NCI-H510A (cell line): Measurements from ENCODE around the gene NCOR2.

Experiments
- DNase-seq: peaks from one replicate; lab custom pipeline; 2025; lab: John Stamatoyannopoulos, UW

Gene NCOR2

GRCh38 chr12:124560146-124560890 lies 7.1 kb downstream of the NCOR2 start:
- DNase-seq = no peak

- DNase-seq = no peak
These were observed 8.0 kb downstream of the NCOR2 start for GRCh38 chr12:124559182-124560017.

GRCh38 chr12:124558313-124558712 lies 9.1 kb downstream of the NCOR2 start:
- DNase-seq = no peak

- peak; percentile 77 for DNase-seq
These were observed 9.7 kb downstream of the NCOR2 start for GRCh38 chr12:124557518-124558223.

- no peak for DNase-seq
These were observed 10.4 kb downstream of the NCOR2 start for GRCh38 chr12:124556896-124557501.

GRCh38 chr12:124556074-124556466 lies 11.3 kb downstream of the NCOR2 start:
- DNase-seq = no peak

GRCh38 chr12:124555168-124556073 lies 12.0 kb downstream of the NCOR2 start:
- DNase-seq = no peak

GRCh38 chr12:124554429-124555029 lies 12.9 kb downstream of the NCOR2 start:
- peak; percentile 30 for DNase-seq

- DNase-seq = no peak
These were observed 13.5 kb downstream of the NCOR2 start for GRCh38 chr12:124553862-124554428.

GRCh38 chr12:124551268-124552144 lies 15.9 kb downstream of the NCOR2 start:
- peak; percentile 54 for DNase-seq

- DNase-seq = no peak
These were observed 17.0 kb downstream of the NCOR2 start for GRCh38 chr12:124550123-124551089.

GRCh38 chr12:124549629-124550028 lies 17.8 kb downstream of the NCOR2 start:
- DNase-seq = no peak

GRCh38 chr12:124548854-124549378 lies 18.5 kb downstream of the NCOR2 start:
- no peak for DNase-seq

- no peak for DNase-seq
These were observed 19.8 kb downstream of the NCOR2 start for GRCh38 chr12:124547626-124548025.

GRCh38 chr12:124545508-124546418 lies 21.6 kb downstream of the NCOR2 start:
- DNase-seq = no peak

- DNase-seq = no peak
These were observed 22.4 kb downstream of the NCOR2 start for GRCh38 chr12:124544983-124545382.
